OCI-LY7 (cell line): ENCODE measurements around the gene UBE3C.

ENCODE experiments used
- EZH2phosphoT487 ChIP-seq: fragments of 200-600 bp; sonication (generic); IDR thresholded peaks from 2 replicates; pipeline ENCODE4 v1.6.1; 2018; ENCODE audit warnings: low read depth, borderline replicate concordance, mild to moderate bottlenecking, mixed run types, antibody characterized with exemption, low read length, moderate library complexity, mixed read lengths
- TF ChIP-seq, protein P1 (sequence below): fragments of 200-600 bp; sonication (generic); conservative IDR thresholded peaks from 2 replicates; pipeline ENCODE4 v1.5.1; 2014; ENCODE audit warnings: mild to moderate bottlenecking, antibody characterized with exemption, low read length, moderate library complexity, mixed read lengths

DNA sequence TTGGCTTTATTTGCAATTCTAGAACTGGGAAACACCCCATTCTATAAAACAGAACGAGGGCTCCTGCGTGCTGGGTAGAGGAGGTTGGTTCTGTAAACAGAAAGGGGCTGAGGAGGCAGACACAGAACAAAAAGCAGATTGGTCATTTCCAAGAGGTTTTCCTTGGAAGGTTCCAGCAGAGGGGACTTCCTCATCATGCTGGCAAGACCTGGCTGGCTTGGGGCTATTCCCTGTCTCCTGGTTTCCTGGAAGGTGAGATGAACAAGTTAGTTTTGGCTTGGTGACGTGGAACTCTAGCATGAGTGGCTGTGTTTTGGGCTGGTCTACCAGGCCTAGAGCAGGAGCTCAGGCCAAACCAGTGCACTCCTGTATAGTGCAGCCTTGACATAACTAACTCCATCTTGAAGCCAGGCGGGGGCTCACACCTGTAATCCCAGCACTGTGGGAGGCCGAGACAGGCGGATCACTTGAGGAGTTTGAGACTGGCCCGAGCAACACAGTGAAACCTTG is 172.0 kb downstream of the UBE3C start:
- TF ChIP-seq, protein P1, sequence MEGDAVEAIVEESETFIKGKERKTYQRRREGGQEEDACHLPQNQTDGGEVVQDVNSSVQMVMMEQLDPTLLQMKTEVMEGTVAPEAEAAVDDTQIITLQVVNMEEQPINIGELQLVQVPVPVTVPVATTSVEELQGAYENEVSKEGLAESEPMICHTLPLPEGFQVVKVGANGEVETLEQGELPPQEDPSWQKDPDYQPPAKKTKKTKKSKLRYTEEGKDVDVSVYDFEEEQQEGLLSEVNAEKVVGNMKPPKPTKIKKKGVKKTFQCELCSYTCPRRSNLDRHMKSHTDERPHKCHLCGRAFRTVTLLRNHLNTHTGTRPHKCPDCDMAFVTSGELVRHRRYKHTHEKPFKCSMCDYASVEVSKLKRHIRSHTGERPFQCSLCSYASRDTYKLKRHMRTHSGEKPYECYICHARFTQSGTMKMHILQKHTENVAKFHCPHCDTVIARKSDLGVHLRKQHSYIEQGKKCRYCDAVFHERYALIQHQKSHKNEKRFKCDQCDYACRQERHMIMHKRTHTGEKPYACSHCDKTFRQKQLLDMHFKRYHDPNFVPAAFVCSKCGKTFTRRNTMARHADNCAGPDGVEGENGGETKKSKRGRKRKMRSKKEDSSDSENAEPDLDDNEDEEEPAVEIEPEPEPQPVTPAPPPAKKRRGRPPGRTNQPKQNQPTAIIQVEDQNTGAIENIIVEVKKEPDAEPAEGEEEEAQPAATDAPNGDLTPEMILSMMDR: no peak
- TF ChIP-seq EZH2phosphoT487: no peak
